Left lobe of liver (tissue), 2 donors: Measurements from ENCODE around the gene ZNF423. TPM values are rescaled to one million over a fixed set of nuclear protein-coding genes. Genes with fewer than 3 reads are reported as not detected.

ENCODE experiments used
- ATAC-seq: fragments of 200-7000 bp; cut with Tn5 transposase; one replicate; pipeline ENCODE4 v1.9.1; 2020; ENCODE audit warnings: mild to moderate bottlenecking, moderate library complexity
- DNase-seq: peaks from one replicate; pipeline ENCODE4 v3.0.0-alpha.2; 2020; ENCODE audit warnings: low spot score
- total RNA-seq: library from RNA; stranded (reverse); gene quantifications from one replicate; pipeline ENCODE4 v1.2.1, GENCODE V29; 2021
- donor health status: DM: no; HTN: no; CAD: no; lungs with moderate emphysema.
- donor health status: DM: no; HTN: yes; CAD: no.

ZNF423 gene
- total RNA-seq, 1 donor from 2014 or later = 2.0 TPM

DNA sequence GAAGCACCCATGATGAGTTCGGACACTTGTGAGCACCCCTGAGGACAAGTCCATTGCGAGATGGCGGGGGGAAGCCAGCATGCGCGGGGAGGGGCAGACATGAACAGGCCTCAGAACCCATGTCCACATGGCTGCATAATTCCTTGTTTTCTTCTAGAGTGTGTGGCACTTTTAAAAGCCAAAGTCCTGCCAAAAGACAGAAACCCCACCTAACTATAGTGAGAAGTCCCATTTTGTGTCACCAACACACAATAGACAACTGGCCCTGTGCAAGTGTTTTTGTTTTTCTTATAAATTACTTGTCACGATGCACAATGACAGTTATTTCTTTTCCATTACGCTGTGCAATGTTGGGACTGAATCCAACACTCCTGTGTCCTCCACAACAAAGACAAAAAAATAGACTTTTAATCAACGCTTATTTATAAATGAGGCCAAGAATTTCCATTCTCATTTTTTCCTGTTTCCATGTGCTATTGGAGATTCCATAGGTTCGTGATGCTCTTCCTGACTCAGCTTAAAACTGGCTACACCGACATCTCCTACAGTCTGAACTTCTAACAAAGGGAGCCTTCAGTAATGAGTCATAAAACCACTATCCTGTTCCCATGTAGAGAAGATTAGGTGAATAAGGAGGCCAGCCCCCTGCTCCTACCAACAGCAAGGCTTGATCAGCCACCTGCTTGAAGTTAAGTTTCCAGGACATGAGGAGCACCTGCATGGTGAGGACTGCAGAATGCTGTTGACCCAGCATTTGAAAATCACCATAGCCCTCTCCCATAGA is 98.9 kb downstream of the ZNF423 start:
- DNase-seq (no peak), ATAC-seq (no peak)

DNA sequence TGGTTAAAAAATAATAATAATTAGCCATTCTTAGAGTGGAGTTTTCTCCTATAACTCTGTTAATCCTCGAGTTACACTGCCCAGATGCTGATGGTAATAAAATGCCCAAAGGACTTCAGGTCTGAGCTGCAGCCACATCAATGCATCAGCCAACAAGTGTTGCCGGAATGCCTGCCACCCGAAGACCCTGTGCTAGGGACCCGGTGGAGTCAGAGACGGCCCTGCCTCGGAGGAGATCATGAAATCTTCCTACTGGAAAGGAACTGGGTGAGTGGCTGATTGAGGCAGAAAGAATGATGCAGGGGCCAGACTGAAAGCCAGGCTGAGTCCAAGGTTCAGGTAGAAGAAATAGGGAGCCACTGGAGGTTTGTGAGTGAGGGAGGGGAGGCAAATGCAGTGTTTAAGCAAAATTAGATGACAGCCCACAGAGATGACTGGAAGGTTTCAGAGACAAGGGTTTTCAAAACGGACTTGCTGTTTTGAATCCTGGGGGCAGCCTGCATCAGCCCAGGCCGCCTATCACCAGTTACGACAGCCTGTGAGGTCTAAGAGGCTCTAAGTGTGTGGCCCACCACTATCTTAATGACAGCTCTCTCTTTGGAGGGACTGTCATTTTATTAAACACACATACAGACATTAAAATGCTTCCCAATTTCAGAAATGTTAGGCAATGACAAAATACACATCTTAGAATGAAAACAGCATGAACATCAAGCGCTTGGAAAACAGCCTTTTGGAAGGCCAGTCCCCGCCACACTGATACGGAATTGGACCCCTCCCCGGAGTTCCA is 100.0 kb downstream of the ZNF423 start:
- DNase-seq (no peak), ATAC-seq (no peak)

DNA sequence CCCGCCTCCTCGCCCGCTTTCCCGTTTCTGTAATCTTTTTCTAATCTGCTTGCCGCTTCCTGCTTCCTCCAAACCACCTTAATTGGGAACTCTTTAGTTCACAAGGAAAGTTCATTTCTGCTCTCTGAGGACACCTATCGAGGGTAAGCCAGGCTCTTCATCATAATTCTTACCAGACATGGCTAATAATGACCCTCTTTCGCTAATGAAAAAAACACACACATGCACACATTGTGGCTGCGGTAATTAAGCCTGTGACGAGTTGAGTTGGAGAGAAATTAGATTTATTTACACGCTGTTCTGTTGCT is 100.6 kb downstream of the ZNF423 start:
- ATAC-seq (peak; percentile 76), DNase-seq (no peak)

DNA sequence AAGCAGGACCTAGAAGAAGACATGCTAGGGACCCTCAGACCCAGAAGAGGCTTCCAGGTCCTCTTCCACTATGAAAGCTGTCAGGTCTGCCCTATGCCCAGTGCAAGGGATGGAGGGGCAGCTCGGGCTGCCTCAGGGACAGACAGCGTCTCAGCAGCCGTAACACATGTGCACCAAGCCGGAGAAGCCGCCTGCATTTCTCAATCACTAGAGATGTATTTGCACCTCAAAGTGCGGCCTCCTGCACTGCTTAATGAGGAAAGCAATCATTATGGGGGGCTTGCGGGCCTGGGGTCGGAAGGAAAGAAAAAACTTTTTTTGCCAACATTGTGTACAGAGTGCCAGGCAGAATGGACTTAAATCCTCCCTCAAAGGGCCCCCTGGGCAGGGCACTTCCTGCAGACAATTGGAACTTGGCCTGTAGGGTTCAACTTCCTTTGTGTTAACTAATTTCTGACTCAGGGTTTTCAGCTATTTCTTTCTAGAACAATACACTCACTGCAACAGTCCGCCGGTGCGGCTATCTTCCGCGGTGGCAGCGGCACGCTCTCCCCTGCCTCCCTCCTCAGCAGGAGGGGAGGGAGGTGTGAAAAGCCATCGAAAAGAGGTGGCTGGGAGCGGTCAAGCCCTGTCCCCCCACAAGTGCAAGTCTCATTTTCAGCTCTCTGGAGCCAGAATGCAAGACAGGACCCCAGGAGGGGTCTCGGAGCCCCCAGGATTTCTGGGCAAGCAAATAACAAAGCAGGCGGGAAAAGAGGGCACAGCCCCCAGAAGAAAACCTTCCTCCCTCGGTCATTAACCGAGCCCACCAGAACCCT is 101.2 kb downstream of the ZNF423 start:
- DNase-seq (no peak), ATAC-seq (peak; percentile 71)

DNA sequence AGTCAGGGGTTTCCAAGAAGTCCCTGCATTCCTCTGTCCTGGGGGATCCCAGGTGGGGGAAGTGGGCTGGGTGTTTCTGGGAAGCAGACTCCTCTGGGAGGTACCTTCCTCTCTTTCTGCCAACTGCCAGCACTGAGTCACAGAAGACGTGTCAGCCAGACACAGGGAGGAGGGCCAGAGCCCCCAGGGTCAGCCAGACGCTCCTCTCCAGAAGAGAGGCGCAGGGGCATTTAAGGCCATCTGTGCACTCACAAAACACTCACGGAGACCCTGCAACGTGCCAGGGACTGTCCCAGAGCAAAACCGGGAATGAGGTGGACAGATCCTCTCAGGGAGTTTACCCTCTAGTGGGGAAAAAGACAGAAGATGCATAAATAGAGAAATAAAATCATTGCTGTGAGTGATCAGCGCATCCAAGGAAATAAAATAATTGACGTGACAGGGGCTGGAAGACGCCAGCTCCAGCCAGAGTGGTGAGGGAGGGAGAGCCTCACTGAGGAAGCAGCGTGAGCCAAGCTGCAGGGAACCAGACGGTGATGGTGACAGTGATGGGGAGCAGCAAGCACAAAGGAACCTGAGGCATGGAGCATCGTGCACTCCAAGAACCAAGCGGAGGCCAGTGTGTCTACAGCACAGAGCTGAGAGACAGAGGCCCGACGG is 105.4 kb downstream of the ZNF423 start:
- ATAC-seq = no peak

DNA sequence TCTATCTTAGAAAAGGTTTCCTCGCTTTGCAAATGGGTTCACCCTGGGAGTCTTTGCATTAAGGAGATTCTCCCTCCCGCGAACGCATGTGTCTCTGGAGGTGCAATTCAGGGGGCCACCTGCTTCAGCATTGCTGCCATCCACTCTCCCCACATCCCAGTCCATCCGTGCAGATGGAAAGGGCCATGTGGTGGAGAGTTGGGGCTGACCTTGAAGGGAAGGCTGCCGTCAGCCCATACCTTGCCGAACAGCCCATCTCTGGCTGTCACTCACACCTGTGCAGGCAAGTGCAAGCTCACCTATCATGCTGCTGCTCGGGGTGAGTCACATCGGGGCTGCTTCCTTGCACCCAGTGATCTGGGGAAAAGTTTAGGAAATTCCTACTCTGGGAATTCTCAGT is 106.1 kb downstream of the ZNF423 start:
- ATAC-seq = no peak

More for the DNA sequence above, 105.4 kb downstream of the ZNF423 start:
- DNase-seq = no peak

DNA sequence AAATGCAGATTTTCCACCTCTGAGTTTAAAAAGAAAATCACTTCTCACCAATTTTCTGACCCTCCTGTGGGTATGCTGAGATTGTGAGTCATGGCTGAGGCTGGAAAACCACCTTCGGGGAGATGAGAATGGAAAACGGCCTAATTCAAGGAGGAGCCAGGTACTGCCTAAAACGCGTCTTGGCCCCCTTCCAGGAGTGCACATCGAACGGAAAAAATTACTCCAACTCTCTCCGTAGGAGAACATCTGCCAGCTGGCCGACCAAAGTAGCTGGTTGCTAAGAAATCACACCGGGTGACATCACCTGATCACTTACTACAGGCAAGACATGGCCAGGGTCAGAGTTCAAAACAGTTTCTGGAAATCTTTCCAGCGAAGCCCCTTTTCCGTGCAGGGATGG is 107.6 kb downstream of the ZNF423 start:
- no peak for ATAC-seq
- no peak for DNase-seq

More for the DNA sequence above, 106.1 kb downstream of the ZNF423 start:
- no peak for DNase-seq

DNA sequence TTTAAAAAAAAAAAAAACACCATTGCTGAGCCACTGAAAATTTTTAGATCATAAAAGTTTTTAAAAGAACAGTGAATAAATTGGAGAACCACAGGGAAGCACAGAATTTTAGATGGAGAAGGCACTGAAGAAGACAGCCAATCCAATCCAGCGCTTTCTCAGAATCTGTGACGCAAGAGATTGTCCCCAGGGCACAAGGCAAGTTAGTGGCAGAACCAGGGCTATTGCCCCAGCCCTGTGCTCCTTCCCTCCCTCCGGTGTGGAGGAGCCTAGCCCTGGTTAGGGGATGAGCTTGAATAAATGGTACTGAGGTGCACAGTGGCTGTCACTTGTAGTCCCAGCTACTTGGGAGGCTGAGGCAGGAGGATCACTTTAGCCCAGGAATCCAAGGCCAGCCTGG is 108.3 kb downstream of the ZNF423 start:
- ATAC-seq (no peak), DNase-seq (no peak)

DNA sequence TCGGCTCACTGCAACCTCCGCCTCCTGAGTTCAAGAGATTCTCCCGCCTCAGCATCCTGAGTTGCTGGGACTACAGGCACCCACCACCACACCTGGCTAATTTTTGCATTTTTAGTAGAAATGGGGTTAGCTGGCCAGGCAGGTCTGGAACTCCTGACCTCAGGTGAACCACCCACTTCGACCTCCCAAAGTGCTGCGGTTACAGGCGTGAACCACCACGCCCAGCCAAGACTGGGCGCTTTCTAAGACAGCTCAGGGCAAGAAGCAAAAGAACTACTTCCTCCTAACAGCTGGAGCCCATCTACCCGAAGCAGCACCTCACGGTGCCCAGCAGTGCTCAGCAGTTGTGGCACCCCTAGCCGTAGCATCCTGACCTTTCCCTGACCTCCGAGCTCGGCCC is 109.4 kb downstream of the ZNF423 start:
- DNase-seq (no peak), ATAC-seq (no peak)

DNA sequence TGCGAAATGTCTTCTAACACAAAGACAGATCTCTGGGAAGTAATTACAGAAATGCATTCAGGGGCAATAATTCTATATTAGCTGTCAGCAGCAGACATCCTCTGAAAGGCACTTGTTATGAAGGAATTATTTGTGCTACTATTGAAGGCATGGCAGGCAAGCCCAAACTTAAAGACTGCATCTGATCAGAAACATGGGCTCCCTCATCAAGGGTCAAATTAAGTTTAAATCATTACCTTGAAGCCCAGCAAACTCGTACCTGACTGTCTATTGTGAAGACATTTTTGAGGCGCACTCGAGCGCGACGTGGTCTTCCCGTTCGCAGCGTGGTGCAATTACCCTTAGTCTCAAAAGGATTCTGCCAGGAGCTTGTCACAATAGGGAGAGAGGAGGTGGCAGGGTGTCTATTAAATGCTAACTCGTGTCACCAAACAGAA is 110.6 kb downstream of the ZNF423 start:
- no peak for ATAC-seq
- no peak for DNase-seq

DNA sequence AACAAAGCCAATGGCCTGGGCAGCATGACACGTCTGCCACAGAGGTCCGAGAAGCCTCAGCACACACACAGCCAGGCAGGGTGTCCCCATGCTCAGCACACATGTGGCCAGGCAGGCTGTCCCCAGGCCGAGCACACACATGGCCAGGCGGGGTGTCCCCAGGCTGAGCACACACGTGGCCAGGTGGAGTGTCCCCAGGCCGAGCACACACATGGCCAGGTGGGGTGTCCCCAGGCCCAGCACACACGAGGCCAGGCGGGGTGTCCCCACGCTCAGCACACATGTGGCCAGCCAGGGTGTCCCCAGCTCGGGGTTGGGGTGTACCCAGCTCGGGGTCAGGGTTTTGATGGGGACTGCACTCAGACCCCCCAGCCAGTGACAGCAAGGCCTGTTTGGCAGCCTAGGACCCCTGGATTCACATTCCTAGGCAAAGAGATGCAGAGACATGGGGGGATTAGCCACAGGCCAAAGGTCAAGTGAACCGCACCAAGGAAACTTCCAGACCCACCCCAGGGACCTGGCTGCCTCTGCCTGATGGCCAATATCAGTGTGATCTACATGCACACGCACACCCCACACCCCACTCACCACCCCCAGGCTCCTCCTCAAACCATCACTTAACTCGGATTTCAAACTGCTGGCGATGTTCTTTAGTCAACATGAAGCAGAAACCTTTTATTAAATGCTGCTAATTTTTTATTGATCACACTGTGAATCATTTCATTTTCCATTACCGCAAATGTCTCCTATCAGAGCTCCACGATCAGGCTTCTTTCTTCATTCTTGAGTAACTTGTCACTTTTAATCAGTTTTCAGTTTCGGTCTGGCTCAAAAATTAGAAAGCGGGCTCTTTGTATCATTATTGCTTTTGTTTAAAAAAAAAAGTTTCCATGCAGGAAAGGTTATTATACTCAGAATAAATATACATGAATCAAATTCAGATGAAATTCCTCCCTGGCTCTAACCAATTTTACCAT is 111.4 kb downstream of the ZNF423 start:
- DNase-seq = no peak
- no peak for ATAC-seq

DNA sequence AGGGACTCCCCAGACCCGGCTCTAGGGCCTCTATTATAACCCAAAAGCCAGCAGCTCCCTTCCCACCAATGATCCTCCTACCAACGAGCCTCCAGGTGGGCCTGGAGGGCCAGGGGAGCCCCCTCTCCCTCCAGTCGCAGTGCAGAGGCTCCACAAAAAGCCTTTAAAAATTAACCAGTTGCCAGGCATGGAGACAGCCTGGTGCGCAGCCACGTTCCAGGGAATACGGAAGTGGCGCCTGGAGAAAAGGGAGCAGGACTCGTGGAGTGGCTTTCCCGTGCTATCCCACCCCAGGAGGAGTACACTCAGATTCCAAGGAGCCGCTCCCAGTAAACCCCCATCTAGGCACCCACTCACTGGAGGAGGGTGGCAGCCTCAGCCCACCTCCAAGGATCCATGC is 112.3 kb downstream of the ZNF423 start:
- no peak for DNase-seq
- ATAC-seq = no peak

DNA sequence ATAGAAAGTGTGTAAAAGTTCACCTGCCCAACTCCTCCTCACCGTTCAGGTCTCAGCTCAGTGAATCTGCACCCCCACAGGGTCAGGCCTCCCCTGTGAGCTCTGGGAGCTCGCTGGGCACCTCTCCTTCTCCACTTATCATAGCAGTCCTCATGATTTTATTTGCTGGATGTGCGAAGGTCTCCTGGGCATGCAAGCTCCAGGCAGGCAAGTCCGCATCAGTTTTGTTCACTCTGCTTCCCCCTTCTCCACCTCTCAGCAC is 112.8 kb downstream of the ZNF423 start:
- DNase-seq (no peak), ATAC-seq (no peak)

DNA sequence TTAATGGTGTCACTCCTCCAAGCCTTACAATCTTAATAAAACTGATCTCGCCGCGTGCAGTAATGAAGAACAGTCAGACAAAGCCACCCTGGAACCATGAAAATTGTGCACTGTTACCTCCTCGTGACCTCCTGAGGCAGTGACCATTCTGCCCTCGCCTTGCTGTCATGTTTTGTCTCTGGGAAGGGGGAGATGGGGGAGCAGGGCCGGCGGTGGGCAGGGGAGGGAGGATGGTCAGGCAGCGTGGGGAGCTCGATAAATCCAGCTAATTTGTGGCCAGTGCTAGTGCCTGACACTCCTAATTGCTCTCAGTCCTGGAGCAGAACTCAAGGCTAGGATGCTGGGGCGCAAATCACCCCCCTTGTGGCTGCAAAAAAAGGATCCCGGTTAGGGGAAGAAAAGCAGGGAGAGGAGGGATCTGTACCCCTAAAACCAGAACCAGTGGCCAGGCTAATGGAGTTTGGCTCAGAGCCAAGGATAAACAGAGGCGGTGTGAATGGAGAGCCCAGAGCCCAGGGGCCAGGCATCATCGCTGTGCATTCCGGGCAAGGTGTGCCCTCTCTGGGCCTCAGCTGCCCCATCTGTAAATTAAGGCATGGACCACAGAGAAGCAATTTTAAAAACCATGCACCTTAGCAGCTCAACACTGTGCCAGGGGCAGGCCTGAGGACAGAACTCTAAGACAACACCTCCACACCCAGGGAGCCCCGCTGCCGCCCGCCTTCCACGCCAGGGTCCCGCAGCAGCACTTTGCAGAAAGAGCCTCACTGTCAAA is 113.3 kb downstream of the ZNF423 start:
- no peak for DNase-seq
- ATAC-seq = no peak

DNA sequence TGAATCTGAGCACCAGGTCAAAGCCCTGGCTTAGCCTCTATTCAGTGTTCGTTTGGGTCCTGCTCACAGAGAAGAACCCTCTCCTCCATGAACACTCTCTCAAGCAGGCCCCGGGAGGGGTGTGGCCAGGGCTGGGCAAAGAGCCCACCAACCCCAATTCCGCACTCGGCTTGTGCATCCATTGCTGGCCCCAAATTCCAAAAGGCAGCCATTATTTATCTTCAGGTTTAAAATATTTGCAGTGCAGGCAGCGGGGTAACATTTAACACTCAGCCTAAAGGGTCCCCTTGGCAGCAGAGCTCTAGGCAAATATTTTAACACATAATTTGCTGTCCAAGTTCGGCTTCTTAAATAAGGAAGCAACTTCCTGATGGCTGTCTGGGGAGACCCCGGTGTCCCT is 115.7 kb downstream of the ZNF423 start:
- DNase-seq (no peak), ATAC-seq (no peak)

DNA sequence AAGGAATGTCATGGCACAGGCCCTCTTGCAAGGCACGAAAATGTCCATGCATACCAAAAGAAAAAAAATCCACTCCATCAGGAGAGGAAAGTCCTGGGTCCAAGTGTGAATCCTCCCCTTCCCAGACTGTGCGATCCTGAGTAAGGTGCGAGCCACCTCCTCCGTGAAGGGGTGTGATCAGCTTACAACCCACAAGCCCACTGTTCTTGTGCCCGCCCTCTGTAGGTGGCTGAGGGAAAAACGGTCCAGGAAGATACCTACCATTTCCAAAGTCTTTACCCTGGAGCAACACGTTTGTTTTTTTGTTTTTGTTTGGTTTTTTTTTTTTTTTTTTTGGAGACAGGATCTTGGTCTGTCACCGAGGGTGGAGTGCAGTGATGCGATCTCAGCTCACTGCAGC is 116.5 kb downstream of the ZNF423 start:
- DNase-seq (no peak), ATAC-seq (no peak)

DNA sequence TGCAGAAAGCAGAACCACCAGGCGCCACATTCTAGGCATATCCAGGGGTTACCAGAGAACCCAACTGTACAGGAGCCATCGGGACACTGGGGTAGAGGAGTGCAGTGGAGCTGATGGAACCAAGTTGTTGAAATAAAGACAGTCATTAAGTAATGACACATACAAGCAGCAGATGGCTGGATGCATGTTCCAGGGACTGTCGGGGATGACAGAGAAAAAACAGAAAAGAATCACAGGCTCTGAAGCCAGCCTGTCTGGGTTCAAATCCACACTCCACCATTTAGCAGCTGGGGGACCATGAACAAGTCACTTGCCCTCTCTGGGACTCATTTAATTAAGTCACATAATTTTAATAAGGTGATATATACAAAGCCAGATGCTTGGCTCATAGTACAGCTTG is 117.1 kb downstream of the ZNF423 start:
- ATAC-seq (no peak), DNase-seq (no peak)

DNA sequence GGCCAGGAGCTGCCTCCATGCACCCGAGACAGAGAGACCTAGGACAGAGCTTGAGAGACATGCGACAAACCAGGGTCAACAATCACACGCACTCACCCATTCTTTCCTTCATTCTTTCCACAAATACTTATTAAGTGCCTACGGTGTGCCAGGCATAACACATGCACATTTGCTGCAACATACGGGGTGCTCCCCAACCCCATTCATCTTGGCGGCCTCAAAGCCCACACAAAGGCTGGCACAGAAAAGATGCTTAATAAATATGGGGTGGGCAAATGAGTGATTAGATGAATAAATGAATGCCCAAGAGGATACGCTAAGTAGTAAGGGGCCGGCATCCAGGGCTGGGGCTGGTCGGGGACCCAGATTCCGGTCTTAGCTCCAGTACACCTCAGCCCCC is 117.9 kb downstream of the ZNF423 start:
- no peak for DNase-seq
- ATAC-seq = no peak

DNA sequence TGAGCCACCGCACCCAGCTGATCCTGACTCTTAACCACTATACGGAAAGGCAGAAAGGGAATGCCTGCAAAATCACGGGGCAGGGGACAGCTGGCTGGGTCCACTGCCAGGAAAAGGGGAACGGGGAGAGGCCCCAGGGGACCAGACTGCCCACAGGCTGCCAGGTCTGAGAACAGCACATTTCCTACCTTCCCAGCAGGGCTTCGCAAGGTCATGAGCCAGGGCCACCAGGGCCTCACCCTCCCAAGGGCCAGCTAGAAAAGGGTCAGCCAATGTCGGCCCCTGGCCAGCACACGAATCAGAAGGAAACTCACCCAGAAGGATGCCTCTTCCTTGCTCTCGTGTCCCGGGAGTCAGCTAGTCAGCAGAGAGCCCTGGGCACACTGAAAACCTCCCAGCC is 118.4 kb downstream of the ZNF423 start:
- DNase-seq = no peak

More for the DNA sequence above, 118.4 kb downstream of the ZNF423 start:
- no peak for ATAC-seq
